Testis (tissue), 2 donors: Measurements from ENCODE around the gene PSD4.

Experiments used
- POLR2A ChIP-seq: fragments of 450-650 bp; IDR thresholded peaks from one replicate; pipeline ENCODE4 v1.6.1; 2017; ENCODE audit warnings: antibody characterized with exemption, mild to moderate bottlenecking, moderate library complexity
- TF ChIP-seq, protein P1 (sequence below), 3 experiments: fragments of 450-650 bp in 2 of 3; fragments of 200-600 bp in 1 of 3; sonication (generic) in 1 of 3; IDR thresholded peaks; one replicate each; pipeline ENCODE4 v1.5.1; 2016 to 2019; ENCODE audit warnings: antibody characterized with exemption in 3 of 3, mild to moderate bottlenecking in 2 of 3, moderate library complexity in 1 of 3

DNA sequence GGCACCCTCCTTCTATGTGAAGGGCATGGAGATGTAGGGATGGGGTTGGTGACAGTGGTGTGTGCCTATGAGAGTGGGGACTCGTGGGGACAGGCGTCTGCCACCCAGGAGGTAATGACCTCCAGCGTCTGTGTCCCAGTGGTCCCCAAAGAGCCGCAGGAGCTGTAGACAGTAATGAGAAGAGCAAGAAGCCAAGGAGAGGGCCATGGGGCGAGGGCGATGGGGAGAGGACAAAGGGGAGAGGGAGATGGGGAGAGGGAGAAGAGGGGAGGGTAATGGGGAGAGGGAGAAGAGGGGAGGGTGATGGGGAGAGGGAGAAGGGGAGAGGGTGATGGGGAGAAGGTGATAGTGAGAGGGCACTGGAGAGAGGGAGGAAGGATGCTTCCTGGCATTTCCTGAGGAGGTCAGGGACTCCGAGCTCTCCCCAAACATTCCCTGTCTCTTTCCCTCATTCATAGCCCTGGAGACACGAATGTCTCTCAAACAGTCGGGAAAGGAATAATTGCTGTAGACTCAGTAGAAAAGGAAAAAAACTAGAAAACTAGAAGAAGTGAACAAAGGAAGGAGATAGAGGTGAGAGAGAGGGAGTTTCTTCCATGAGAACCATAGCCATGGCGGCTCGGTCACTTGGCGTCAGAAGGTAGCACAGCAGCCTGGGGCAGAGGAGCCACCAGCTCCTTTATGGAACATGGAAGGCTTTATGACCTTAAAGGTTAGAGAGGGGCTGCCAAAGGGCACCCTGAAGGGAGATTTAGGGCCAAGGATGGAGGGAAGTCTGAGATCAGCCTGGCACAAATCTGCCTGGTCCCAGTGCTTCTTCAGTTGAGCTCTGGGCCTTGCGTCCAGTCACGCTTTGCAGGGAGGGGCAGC is 39.5 kb downstream of the PSD4 start:
- TF ChIP-seq POLR2A: no peak
- TF ChIP-seq, protein P1, sequence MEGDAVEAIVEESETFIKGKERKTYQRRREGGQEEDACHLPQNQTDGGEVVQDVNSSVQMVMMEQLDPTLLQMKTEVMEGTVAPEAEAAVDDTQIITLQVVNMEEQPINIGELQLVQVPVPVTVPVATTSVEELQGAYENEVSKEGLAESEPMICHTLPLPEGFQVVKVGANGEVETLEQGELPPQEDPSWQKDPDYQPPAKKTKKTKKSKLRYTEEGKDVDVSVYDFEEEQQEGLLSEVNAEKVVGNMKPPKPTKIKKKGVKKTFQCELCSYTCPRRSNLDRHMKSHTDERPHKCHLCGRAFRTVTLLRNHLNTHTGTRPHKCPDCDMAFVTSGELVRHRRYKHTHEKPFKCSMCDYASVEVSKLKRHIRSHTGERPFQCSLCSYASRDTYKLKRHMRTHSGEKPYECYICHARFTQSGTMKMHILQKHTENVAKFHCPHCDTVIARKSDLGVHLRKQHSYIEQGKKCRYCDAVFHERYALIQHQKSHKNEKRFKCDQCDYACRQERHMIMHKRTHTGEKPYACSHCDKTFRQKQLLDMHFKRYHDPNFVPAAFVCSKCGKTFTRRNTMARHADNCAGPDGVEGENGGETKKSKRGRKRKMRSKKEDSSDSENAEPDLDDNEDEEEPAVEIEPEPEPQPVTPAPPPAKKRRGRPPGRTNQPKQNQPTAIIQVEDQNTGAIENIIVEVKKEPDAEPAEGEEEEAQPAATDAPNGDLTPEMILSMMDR (IDR thresholded peaks at IDR 0.05): no peak
